NCI-H1436 treated with DMSO at 0.1 percent for 48 hours (cell line): ENCODE data around the gene ESPL1.

Experiments used
- DNase-seq: peaks from one replicate; lab custom pipeline; 2025; lab: John Stamatoyannopoulos, UW

Gene ESPL1

DNA sequence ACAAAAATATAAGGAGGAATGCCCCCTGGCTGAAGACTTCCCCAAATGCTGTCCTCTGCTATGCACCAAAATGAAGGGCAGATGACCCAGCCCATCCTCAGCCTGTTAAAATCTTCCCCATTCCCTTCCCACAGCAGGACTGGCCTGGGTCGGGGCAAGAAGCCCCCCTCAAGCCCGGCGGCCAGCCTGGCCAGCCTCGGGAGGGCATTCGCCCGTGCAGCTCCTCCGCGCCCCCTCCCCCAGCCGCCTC, 36.5 kb upstream of the ESPL1 start:
- DNase-seq = no peak

DNA sequence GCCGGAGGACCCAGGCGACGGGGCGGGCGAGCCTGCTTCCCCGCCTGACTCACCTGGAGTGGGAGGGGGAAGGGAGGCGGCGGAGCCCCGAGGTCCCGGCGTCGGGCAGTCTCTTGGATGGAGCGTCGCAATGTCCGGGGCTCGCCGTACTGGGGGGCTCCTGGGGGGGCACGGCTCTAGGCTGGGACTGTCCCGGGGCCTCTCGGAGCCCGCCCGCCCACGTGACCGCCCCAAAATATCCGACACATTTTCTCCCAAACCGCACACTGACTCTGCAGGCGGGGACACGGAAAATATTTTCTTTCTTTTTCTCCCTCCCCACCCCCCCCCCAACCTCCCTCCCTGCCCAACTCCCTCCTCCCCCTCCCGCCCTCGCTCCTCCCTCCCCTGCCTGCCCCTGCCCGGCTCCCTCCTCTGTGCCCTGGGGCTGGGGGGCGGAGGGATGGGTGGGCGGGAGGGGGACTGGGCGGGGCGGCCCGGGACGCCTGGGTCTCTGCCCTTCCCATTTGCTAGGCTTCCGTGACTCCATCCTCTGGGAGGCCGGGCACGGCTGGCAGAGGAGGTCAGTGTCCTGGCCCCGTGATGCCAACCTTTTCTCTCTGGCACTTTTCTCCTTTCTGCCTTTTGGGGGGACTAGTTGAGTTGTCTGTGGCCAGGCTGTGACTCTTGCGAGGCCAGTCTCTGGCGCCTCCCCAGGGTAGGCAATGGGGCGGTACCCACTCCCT, 36.0 kb upstream of the ESPL1 start, which contains the start of gene RARG:
RARG (minus strand) TSS at position 289 of the 725 bp plus-strand sequence. CDS start 4,664 bp downstream, outside the sequence.
- no peak for DNase-seq

DNA sequence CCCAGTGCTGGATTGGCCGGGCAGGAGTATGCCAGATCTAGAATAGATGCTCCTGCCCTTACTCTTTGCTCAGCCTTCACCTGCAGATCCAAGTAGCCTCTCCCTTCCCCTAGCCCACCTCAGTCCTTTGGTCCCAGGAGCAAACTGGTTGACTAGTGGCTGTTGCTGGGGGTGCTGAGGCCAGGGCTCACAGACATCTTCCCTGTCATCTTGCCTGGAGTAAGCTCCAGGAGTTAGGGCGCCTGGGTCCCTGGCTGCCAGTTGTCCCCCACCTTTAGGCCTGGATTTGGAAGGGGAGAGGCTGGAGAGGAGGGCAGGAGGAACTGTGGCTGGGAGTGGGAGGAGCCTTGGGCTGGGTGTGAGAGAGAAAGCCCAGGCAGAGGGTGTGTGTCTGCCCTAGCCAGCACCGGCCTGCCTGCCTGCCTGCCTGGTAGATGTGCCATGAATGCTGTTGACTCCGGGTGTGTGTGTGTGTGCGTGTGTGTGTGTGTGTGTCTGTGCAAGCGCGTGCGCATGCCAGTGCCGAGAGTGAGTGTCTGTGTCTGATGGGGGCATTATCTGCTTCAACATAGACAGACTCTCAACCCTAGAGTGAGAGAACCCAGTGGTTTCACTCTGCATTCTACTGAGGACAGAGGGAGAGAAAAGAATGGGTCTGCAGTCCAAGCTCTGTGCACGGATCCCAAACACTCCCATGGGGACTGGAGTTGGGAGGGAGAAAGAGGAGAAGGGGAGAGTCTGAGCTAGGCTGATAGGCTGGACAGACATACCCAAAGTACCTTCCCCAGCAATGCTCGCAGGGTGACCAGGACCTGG, 35.2 kb upstream of the ESPL1 start:
- no peak for DNase-seq

DNA sequence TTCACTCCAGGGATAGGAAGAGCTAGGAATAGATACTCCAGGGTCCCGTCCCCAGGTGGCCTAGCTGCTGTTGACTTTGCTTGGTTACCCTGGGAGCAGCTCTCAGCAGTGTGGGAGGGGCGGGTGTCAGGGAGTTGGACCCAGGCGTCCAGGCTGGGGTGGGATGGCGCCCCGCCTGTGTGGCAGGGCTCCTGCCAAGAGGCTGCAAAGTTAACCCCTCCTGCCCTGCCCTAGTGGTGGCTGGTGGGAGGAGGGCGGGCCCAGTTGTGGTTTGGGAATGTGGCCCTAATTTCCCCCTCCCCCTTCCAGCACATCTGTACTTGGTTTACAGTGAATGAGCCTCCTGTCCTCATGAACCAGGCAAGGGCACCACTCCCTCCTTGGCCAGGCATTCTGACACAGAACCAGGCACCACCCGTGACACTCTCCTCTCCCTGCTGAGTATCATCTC, 34.4 kb upstream of the ESPL1 start:
- DNase-seq = no peak

DNA sequence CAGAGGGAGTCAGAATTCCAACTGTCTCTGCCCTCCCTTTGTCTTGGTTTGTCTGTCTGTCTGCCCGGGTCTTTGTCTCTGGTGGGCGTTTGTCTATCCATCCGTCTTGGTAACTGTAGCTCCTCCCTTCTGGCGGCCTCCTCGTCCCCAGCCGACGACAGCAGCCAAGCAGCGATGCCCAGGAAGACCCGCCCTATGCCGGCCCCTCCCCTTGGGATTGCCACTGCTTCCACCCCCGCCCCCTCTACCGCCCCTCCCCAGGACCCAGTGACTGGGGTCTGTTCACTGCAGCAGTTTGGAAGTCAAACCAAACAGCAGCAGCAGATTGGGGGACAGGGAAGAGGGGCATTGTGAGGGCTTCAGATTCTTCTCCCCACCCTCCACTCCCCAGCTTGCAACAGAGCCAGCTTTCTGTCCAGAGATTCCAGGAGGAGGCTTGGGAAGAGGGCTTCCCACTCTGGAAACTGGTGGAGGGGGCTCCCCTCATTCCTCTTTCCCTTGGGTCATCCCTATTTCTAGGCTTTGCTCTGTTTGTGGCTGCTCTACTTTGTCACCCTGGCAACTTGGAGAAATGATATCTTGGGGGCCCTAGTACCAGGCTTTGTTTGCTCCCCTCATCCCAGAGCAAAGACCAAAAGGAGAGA, 33.7 kb upstream of the ESPL1 start:
- no peak for DNase-seq

DNA sequence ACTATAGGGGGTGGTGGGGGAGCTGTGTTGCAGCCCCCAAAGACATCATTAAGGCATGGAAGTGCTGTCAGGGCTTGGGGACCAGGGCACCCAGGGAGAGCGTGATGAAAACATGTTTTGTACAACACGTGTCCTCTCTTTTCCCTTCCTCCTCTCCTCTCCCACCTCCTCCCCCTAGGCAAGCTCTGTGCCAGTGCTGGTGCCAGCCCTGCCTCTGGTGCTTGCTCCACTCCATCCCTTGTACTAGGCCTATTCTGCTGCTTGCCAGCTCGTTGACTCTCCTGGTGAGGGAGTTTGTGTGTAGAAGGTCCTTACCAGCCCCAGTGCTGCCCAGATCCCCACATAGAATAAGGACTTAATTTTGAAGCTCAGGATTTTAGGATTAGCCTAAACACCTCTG, 32.9 kb upstream of the ESPL1 start:
- DNase-seq = no peak

DNA sequence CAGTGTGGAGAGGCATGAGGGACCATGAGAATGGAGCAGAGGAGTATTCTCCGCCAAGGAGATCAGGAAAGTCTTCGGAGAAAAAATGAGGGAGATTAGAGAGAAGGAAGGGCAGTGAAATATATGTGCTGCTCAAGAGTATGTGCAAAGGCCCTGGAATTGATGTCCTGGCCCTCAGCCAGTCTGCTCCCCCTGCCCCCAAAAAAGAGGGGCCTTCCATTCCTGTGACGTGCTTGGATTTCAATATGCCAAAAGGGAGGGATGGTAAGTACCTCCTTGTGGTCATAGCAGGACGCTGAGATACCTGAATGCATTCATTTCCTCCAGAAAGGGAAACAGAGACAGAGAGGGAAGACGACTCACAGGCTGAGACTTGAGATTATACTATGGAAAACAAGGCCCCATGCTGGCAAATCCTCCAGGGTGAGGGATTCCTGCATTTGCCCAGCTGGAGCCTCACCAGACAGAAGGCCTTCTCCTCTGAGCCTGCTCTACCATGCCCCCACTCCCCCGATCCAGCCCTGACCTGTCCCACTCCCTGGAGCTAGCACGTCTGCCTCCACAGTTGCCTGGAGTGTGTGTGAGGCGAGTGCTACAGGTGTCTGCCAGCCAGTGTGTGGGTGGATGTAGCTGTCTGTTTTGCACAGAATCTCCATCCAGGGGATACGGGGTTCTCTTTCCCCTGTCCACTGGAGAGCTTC, 32.2 kb upstream of the ESPL1 start:
- DNase-seq = no peak

DNA sequence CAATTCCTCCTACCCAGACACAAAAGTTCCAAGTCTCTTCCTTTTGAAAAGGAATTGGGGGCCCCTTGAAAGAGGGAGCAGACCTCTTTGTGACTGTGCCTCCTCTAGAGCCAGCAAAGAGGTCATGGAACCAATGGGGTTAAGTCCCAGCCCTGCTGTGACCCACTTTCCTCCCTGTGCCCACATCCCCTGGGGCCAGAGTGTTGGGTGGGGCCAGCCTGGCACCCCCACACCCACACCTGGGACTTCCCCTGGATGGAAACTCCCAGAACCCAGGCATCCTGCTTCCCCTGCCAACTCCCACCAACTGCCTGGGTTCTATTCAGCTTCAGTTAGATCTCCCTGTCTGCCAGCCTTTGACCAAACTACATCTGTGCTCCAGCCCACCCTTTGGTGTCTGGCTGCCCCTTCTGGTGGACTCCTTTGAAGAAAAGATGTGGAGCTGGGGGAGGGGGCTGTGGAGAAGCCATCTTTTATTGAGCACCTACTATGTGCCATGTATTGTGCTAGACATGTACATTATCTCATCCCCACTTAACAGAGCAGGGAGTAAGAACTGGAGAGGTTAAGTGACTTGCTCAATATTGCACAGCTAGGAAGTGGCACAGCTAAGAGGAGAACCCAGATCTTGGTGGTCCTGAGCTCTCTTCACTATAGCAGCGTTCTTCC, 31.5 kb upstream of the ESPL1 start:
- no peak for DNase-seq

DNA sequence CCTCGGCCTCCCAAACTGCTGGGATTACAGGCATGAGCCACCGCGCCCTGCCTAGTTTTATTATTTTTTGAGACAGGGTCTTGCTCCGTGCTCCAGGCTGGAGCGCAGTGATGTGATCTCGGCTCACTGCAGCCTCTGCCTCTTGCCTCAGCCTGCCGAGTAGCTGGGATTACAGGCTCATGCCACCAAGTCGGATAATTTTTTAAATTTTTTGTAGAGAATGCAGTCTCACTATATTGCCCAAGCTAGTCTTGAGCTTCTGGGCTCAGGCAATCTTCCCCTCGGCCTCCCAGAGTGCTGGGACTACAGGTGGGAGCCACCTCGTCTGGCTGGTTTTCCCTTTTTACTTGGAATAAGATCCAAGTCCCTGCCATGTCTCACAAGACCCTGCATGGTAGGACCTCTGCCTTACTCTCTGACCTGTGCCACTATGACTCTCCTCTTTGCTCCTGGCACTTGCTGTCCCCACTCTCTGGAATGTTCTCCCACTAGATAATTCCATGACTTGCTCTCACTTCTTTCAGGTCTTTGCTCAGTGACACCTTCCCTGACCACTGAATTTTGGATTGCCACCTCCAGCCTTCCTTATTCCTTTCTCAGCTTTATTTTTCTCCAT, 28.3 kb upstream of the ESPL1 start:
- no peak for DNase-seq

DNA sequence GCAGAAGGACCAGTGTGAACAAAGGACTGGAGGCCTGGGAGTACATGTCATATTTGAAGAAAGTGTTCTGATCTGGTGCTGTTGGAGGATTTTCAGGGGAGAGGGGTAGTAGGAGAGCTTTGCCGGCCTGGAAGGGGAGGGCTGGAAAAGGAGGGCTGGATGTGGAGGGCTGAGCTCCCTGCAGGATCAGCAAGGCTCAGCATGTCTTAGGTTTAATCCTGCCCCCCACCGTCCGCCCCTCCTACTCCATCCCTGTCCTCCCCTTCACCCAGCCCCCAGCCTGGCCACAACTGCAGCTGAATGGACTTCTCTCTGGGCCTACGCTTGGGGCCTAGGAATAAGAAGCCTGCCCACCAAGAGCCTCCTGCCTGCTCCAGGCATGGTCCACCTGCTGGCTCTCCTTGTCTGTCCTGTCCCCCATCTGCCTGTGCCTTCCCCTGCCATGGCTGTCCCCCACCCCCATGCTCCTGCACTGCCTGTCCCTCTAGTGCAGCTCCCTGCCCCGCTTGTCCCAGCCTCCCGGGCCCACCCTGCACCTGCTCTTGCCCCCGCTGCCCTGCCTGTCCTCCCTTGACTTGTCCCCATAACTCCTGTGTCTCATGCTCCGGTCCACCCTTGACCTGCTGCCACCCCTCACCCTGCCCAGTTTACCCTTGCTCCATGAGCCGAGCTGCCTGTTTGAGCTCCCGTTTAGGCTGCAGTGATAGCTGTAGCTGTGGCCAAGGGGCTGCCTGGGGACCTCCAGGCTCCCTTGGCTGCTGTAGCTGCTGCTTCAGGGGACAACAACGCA, 26.3 kb upstream of the ESPL1 start:
- DNase-seq = no peak

DNA sequence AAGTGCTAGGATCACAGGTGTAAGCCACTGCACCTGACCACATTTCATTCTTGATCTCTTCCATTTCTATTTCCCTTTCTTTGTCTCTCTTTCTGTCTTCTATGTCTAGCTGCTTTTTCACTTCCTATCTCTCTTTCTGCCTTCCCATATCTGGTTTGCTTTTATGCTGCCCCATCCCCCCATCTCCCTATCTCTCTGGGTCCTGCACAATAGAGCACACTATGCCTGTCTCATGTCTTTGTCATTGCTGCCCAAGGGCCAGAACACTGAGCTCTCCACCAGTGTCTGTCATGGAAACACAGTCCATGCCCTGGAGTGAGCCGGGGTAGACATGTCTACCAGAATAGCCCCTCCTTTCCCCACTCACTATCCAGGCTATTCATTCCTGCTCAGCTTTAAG, 23.8 kb upstream of the ESPL1 start:
- no peak for DNase-seq

DNA sequence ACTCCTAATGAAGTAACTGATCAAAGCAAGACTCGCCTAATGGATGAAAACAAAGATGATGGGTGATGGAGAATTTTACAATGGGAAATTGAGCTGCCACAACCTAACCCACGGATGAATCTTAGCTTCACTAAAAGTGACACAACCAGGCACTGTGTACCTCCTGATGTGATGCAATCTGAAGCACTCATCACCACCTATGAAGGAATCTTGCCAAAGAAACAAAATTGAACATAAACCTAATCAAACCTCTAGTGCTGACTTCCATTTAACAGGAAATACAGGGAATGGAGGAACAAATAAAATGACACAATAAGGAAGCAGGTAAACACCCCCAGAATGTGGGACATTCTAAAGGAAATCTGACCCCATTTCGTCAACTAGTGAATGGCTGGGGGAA, 22.8 kb upstream of the ESPL1 start:
- DNase-seq = no peak

DNA sequence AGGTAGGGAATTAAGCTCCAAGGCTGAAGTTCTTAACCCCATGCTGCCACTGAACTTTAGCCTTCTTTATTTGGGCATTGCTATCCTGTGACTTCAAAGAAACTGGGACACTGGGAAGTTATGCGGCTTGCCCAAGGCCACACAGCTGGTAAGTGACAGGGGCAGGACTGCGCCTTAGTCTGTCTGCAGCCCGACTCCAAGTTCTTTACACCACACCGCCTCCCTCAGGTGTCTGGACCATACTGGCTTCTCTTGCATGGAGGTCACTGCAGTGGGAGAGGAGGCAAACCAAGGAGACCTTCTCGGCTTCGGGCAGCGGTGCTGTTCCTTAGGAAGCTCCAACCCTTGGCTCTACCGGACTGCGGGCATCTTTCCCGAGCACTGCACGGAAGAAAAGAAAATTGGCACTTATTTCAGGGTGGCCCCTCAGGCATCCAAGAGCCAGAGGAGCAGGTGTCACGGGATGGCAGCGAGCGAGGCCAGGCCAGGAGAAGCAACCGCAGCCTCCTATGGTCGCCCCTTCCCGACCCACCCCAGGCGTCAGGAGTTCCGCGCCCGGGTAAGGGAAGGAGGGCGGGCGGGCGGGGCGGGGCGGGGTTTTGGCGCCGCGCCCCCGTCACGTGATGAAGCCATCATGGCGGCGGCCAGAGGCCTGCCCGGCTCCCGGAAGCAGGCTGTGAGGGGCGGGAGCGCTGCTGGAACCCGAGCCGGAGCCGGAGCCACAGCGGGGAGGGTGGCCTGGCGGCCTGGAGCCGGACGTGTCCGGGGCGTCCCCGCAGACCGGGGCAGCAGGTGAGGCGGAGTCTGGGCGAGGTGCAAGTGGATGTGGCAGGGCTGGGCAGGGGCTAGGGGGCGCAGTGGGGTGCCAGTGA, 16.4 kb upstream of the ESPL1 start:
- DNase-seq = no peak

DNA sequence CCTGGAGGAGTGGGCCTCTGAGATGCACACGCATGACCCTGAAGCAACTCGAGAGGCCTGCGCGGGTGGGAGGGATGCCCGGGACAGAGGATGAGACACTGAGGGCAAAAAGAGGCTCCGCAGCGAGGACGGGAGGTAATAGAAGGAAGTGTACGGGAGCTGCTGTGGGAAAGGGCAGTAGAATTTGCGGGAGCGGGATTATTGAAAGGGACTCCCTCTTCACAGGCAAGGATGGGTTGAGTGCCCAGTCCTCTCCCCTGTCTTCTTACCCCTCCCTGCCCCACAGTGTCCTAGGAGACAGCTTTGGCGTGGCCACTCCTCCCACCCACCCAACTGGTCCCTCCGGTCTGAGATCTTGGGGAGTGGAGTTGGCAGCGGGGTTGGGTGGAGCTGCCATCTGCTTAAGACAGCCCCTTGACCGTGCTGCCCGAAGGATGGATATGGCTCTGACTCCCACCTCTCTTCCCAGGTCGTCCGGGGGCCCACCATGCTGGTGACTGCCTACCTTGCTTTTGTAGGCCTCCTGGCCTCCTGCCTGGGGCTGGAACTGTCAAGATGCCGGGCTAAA, 15.7 kb upstream of the ESPL1 start:
- no peak for DNase-seq

DNA sequence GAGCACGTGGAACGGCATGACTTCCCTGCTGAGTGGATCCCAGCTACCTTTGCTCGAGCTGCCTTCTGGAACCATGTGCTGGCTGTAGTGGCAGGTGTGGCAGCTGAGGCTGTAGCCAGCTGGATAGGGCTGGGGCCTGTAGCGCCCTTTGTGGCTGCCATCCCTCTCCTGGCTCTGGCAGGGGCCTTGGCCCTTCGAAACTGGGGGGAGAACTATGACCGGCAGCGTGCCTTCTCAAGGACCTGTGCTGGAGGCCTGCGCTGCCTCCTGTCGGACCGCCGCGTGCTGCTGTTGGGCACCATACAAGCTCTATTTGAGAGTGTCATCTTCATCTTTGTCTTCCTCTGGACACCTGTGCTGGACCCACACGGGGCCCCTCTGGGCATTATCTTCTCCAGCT, 14.8 kb upstream of the ESPL1 start:
- no peak for DNase-seq

DNA sequence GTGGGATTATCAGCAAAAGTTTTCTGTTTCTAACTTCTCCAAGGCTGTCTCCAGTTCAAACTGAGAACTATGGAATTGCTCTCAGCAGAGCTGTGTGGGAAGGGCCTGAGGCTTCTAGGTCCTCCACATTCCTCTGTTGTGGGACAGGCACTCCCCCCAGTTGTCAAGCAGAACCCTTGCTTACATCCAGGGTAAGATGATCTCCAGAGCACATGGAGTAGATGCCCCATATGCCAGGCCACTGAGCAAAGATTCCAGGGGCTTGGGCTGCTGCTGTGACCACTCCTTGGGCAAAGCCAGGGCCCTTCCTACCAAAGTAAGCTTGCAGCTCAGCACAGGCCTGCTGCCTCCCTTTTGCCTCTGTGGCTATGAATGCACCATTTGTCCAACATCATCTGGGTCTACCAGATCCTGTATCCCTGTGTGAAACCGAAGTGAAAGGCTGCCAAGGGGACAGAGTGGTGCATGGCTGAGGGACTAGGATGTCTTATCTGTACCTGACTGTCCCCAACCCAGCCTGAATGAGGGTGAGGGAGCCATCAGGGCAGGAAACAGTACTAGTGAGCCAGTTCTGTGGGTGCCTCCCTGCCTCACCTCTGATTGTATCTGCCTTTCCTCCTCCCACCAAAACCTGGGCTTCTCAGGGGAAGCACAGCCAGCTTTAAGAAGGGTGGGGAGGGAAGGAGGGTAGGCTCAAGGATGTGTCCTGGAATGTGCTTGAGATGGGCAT, 13.1 kb upstream of the ESPL1 start:
- no peak for DNase-seq

DNA sequence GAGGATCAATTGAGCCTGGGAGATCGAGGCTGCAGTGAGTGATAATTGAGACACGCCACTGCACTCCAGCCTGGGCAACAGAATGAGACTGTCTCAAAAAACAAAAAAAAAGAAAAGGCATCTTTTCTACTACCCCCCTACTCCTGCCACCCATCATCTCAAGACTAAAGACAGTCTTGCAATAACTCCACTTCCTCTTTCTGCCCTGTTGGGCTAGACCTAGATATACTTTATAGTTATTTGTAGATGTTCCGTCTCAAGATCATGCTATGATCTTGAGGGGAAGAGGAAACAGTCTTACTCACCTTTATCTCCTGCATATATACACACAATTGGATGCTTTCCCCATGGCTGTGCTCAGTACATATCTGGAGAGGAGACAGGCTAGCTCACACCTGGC, 12.1 kb upstream of the ESPL1 start:
- no peak for DNase-seq
